ENCODE measurements around the gene SFRP5. TPM values are rescaled to one million over a fixed set of nuclear protein-coding genes. Genes with fewer than 3 reads are reported as not detected.

Gene SFRP5
- total RNA-seq, 3 donors from 2014 or later, result 0.29 to 1.8 (median 0.33) TPM

GRCh38 chr10:97761331-97761865 lies 10.4 kb downstream of the SFRP5 start:
- TF ChIP-seq POLR2AphosphoS5 (IDR thresholded peaks at IDR 0.05), result no peak
- TF ChIP-seq CTCF (IDR thresholded peaks at IDR 0.05), result no peak
- no peak for TF ChIP-seq POLR2A (IDR thresholded peaks at IDR 0.05)
- no peaks in the 10 kb centered on the region for H3K27me3 ChIP-seq
- no peak overlapping the region for H3K4me3 ChIP-seq
- no peak for DNase-seq (ENCODE audit: low spot score in 2 of 2)
- H3K27ac ChIP-seq, result no peak overlapping the region
- no peaks in the 10 kb centered on the region for H3K9me3 ChIP-seq
- H3K36me3 ChIP-seq, result no peaks in the 10 kb centered on the region
- H3K4me1 ChIP-seq, result no peaks in the 10 kb centered on the region
- intact Hi-C loops (cut with DNase I; ENCODE audit: low total_unique reads), result no loop called here

GRCh38 chr10:97760461-97761257 lies 11.1 kb downstream of the SFRP5 start:
- H3K27me3 ChIP-seq, result no peaks in the 10 kb centered on the region
- no peaks in the 10 kb centered on the region for H3K9me3 ChIP-seq
- H3K4me3 ChIP-seq, result no peak overlapping the region
- no peaks in the 10 kb centered on the region for H3K36me3 ChIP-seq
- no peak overlapping the region for H3K27ac ChIP-seq
- intact Hi-C loops (cut with DNase I; ENCODE audit: low total_unique reads), result no loop called here
- no peak for TF ChIP-seq POLR2A (IDR thresholded peaks at IDR 0.05)
- no peak for DNase-seq (ENCODE audit: low spot score in 2 of 2)
- H3K4me1 ChIP-seq, result no peaks in the 10 kb centered on the region

GRCh38 chr10:97759946-97760345 lies 11.9 kb downstream of the SFRP5 start:
- DNase-seq (ENCODE audit: low spot score in 2 of 2), result no peak

GRCh38 chr10:97759158-97759887 lies 12.5 kb downstream of the SFRP5 start:
- Histone ChIP-seq H3K9me3 (no peaks in the 10 kb centered on the region), H3K36me3 (no peaks in the 10 kb centered on the region), H3K27ac (no peak overlapping the region), H3K4me3 (no peak overlapping the region), H3K4me1 (no peaks in the 10 kb centered on the region), H3K27me3 (no peaks in the 10 kb centered on the region)
- no peak for DNase-seq (ENCODE audit: low spot score in 2 of 2)
- intact Hi-C loops (cut with DNase I; ENCODE audit: low total_unique reads), result no loop called here
- TF ChIP-seq POLR2A (IDR thresholded peaks at IDR 0.05), result no peak
- TF ChIP-seq CTCF (IDR thresholded peaks at IDR 0.05), result peak in 2 of 3 donors; percentile 61 to 68

More at GRCh38 chr10:97759946-97760345, 11.9 kb downstream of the SFRP5 start:
- H3K27ac ChIP-seq, result no peak overlapping the region
- TF ChIP-seq POLR2A (IDR thresholded peaks at IDR 0.05) (no peak), CTCF (IDR thresholded peaks at IDR 0.05) (no peak), POLR2AphosphoS5 (IDR thresholded peaks at IDR 0.05) (no peak)
- intact Hi-C loops (cut with DNase I; ENCODE audit: low total_unique reads), result no loop called here
- H3K4me1 ChIP-seq, result no peaks in the 10 kb centered on the region
- H3K4me3 ChIP-seq, result no peak overlapping the region
- no peaks in the 10 kb centered on the region for H3K36me3 ChIP-seq
- H3K9me3 ChIP-seq, result no peaks in the 10 kb centered on the region
- H3K27me3 ChIP-seq, result no peaks in the 10 kb centered on the region

DNA sequence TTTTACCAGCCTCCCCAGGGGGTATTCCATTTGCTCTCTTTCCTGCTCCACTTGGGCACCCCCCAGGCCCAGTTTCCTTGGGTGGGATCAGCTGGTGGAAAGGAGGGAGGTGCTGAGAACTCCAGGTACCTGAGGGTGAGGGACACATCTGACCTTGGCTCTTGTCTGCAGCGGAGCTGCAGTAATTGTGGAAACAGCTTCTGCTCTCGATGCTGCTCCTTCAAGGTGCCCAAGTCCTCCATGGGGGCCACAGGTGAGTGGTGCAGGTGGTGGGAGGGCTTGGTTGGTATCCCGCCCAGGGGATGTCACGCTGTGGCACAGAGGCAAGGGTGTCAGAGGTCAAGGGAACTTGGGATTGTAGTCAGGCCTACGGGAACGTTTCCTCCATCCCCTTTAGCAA lies 14.3 kb downstream of the SFRP5 start:
- Histone ChIP-seq H3K4me3 (no peak overlapping the region), H3K36me3 (no peaks in the 10 kb centered on the region), H3K27ac (no peak overlapping the region), H3K9me3 (no peaks in the 10 kb centered on the region), H3K4me1 (no peaks in the 10 kb centered on the region), H3K27me3 (no peaks in the 10 kb centered on the region)
- peak in 1 of 2 donors; percentile 39 for DNase-seq (ENCODE audit: low spot score in 2 of 2)
- intact Hi-C loops (cut with DNase I; ENCODE audit: low total_unique reads), result no loop called here
- TF ChIP-seq POLR2AphosphoS5 (IDR thresholded peaks at IDR 0.05) (no peak), POLR2A (IDR thresholded peaks at IDR 0.05) (no peak), CTCF (IDR thresholded peaks at IDR 0.05) (no peak)

Measured in breast epithelium (tissue), 4 donors.